ENCODE measurements around the gene RADIL. TPM values are rescaled to one million over a fixed set of nuclear protein-coding genes. Genes with fewer than 3 reads are reported as not detected.

Gene RADIL
- total and polyA plus RNA-seq, 9 of the 15 experiments (the other 6 are each of a cell fraction or from before 2014, with no cell fraction given), result 0.06 to 8.1 (median 1.9) TPM; not detected in 1

GRCh38 chr7:4790078-4790465 is 93.4 kb downstream of the RADIL start:
- Histone ChIP-seq H3K9me3 (replicated peaks; ENCODE audit: control insufficient read depth, insufficient read depth, low read depth, low read length) (no peaks in the 10 kb centered on the region), H3K27ac (ENCODE audit: extremely low read depth, low read depth, low read length) (no peak overlapping the region), H3K4me3 (no peak overlapping the region), H2AFZ (ENCODE audit: low read depth, low read length) (no peak overlapping the region), H3K27me3 (ENCODE audit: control insufficient read depth in 2 of 2, insufficient read depth in 2 of 2, low read length in 2 of 2) (no peaks in the 10 kb centered on the region), H3K36me3 (ENCODE audit: control insufficient read depth, insufficient read depth, low read length) (peaks cover 43% of the 10 kb centered on the region; the same call in 1 of the 3 replicates), H3K79me2 (ENCODE audit: control insufficient read depth, insufficient read depth, low read length) (no peaks in the 10 kb centered on the region), H3K4me1 (replicated peaks in 1 of 2; ENCODE audit: control insufficient read depth in 2 of 2, insufficient read depth in 2 of 2, low read length in 2 of 2) (peaks cover 0 to 37% of the 10 kb centered on the region in 2 experiments; a peak in 3 of 5 replicates), H4K20me1 (replicated peaks; ENCODE audit: control insufficient read depth, insufficient read depth, low read length) (no peaks in the 10 kb centered on the region), H3K9ac (ENCODE audit: insufficient read depth in 1 of 2, low read depth in 2 of 2, low read length in 2 of 2) (no peak overlapping the region), H3K9me1 (ENCODE audit: control insufficient read depth, insufficient read depth, low read length) (no peaks in the 10 kb centered on the region), H3K4me2 (ENCODE audit: insufficient read depth, low read length) (no peak overlapping the region)
- DNase-seq (ENCODE audit: extremely low read depth in 1 of 4, low spot score in 3 of 4), result no peak
- no peak for FAIRE-seq
- ATAC-seq, result no peak
- no TSS peak for BruUV-seq (replicated peaks)
- WGBS (ENCODE audit: insufficient coverage, low coverage, missing lambda C conversion rate), result 91% methylated on average over 6 of the region's 9 CpGs
- in situ Hi-C loops (cut with MboI) (loop anchor here (10.0 kb wide), 1 partner anchor 295 kb away; no protein-coding TSS in a partner anchor), intact Hi-C loops (cut with micrococcal nuclease) (loop anchor here (10.0 kb wide), 1 partner anchor 95 kb away; the partner anchor contains the start of gene RADIL)
- ChIA-PET POLR2A (no interaction called here), CTCF (ENCODE audit: low intra/inter-chr PET ratio) (no interaction called here)
- TF ChIP-seq ERF (CRISPR knock-in tag; IDR thresholded peaks at IDR 0.05) (no peak), THRB (CRISPR knock-in tag; conservative IDR thresholded peaks at IDR 0.05) (no peak), C11orf30 (IDR thresholded peaks at IDR 0.05; ENCODE audit: low read depth) (no peak), PRDM10 (IDR thresholded peaks at IDR 0.05; ENCODE audit: partially characterized antibody) (no peak)
- TF ChIP-seq, protein P1, sequence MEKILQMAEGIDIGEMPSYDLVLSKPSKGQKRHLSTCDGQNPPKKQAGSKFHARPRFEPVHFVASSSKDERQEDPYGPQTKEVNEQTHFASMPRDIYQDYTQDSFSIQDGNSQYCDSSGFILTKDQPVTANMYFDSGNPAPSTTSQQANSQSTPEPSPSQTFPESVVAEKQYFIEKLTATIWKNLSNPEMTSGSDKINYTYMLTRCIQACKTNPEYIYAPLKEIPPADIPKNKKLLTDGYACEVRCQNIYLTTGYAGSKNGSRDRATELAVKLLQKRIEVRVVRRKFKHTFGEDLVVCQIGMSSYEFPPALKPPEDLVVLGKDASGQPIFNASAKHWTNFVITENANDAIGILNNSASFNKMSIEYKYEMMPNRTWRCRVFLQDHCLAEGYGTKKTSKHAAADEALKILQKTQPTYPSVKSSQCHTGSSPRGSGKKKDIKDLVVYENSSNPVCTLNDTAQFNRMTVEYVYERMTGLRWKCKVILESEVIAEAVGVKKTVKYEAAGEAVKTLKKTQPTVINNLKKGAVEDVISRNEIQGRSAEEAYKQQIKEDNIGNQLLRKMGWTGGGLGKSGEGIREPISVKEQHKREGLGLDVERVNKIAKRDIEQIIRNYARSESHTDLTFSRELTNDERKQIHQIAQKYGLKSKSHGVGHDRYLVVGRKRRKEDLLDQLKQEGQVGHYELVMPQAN (IDR thresholded peaks at IDR 0.05; ENCODE audit: borderline replicate concordance), result no peak
- TF ChIP-seq, protein P2, sequence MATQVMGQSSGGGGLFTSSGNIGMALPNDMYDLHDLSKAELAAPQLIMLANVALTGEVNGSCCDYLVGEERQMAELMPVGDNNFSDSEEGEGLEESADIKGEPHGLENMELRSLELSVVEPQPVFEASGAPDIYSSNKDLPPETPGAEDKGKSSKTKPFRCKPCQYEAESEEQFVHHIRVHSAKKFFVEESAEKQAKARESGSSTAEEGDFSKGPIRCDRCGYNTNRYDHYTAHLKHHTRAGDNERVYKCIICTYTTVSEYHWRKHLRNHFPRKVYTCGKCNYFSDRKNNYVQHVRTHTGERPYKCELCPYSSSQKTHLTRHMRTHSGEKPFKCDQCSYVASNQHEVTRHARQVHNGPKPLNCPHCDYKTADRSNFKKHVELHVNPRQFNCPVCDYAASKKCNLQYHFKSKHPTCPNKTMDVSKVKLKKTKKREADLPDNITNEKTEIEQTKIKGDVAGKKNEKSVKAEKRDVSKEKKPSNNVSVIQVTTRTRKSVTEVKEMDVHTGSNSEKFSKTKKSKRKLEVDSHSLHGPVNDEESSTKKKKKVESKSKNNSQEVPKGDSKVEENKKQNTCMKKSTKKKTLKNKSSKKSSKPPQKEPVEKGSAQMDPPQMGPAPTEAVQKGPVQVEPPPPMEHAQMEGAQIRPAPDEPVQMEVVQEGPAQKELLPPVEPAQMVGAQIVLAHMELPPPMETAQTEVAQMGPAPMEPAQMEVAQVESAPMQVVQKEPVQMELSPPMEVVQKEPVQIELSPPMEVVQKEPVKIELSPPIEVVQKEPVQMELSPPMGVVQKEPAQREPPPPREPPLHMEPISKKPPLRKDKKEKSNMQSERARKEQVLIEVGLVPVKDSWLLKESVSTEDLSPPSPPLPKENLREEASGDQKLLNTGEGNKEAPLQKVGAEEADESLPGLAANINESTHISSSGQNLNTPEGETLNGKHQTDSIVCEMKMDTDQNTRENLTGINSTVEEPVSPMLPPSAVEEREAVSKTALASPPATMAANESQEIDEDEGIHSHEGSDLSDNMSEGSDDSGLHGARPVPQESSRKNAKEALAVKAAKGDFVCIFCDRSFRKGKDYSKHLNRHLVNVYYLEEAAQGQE (IDR thresholded peaks at IDR 0.05; ENCODE audit: borderline replicate concordance), result no peak
- TF ChIP-seq, protein P2 (CRISPR knock-in tag; IDR thresholded peaks at IDR 0.05; ENCODE audit: low read depth), result no peak
